Measurements from ENCODE around the gene RPS15. TPM values are rescaled to one million over a fixed set of nuclear protein-coding genes. Genes with fewer than 3 reads are reported as not detected.

The RPS15 gene
- total and polyA plus RNA-seq, 2 of the 13 experiments (the other 11 are each of a cell fraction or from before 2014, with no cell fraction given) = 695 to 1,411 TPM

DNA sequence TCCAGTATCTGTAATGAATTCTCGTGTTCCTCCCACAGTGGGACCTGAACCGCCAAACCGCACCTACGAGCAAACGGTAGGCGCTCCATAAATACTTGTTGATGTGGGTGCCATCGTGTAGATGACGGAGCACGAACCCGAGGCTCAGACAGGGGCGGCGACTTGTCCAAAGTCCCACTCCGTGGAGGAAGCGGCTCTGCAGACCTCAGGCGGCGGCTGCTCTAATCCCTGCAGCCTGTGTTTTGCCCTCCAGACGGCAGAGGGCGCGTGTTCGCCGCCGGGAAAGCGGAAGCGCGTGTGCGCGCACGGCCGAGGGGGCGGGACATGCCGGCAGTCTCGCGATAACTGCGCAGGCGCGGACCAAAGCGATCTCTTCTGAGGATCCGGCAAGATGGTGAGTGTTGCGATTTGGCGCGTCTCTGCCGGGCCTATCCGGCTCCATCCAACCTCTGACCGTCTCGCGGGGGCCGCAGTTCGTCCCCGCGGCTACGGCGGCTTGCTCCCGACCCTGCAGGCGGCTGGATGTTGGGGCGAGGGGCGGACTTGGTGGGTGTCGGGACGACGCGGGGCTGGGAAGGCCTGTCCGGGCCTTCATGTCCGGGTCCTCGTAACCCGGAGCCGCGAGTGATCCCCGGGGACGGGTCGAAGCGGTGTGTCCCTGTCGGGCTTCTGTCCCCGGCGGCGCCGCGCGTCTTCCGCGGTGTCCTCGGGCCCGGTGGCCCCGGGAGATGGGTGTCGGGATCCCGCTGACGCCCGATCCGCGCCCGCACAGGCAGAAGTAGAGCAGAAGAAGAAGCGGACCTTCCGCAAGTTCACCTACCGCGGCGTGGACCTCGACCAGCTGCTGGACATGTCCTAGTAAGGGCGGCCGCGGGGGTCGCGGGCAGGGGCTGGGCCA is at the start of gene RPS15 (continued):
- TF ChIP-seq ZNF362 (CRISPR knock-in tag; IDR thresholded peaks at IDR 0.05; ENCODE audit: borderline replicate concordance) (peak; percentile 57; the same call in 1 of the 2 replicates), SRSF4 (IDR thresholded peaks at IDR 0.05; ENCODE audit: low read depth, low read length, poor library complexity, severe bottlenecking) (peak; percentile 52), ZBTB40 (IDR thresholded peaks at IDR 0.05) (no peak), ZBTB40 (CRISPR knock-in tag; IDR thresholded peaks at IDR 0.05) (peak; percentile 76; the same call in 1 of the 2 replicates), RFX5 (IDR thresholded peaks at IDR 0.05; ENCODE audit: low read depth, low read length) (peak; percentile 38; the same call in 1 of the 2 replicates), ZNF781 (CRISPR knock-in tag; IDR thresholded peaks at IDR 0.05; ENCODE audit: borderline replicate concordance, not compliant biosample characterization) (peak; percentile 98), ZSCAN29 (CRISPR knock-in tag; conservative IDR thresholded peaks at IDR 0.05) (no peak; the same call in 1 of the 2 replicates), TARDBP (CRISPR knock-in tag; IDR thresholded peaks at IDR 0.05) (peak; percentile 96), SMAD9 (CRISPR knock-in tag; IDR thresholded peaks at IDR 0.05) (no peak), ZNF746 (CRISPR knock-in tag; IDR thresholded peaks at IDR 0.05) (peak; percentile 76), MYC (CRISPR knock-in tag; IDR thresholded peaks at IDR 0.05; ENCODE audit: borderline replicate concordance) (peak; percentile 98), ZNF530 (CRISPR knock-in tag; IDR thresholded peaks at IDR 0.05; ENCODE audit: low read depth) (no peak), KMT2B (CRISPR knock-in tag; IDR thresholded peaks at IDR 0.05) (peak; percentile 82)
- TF ChIP-seq, protein P1, sequence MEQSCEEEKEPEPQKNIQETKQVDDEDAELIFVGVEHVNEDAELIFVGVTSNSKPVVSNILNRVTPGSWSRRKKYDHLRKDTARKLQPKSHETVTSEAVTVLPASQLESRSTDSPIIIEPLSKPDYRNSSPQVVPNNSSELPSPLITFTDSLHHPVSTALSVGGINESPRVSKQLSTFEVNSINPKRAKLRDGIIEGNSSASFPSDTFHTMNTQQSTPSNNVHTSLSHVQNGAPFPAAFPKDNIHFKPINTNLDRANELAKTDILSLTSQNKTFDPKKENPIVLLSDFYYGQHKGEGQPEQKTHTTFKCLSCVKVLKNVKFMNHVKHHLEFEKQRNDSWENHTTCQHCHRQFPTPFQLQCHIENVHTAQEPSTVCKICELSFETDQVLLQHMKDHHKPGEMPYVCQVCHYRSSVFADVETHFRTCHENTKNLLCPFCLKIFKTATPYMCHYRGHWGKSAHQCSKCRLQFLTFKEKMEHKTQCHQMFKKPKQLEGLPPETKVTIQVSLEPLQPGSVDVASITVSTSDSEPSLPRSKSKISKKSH (CRISPR knock-in tag; IDR thresholded peaks at IDR 0.05; ENCODE audit: borderline replicate concordance) = peak; percentile 79; the same call in 1 of the 2 replicates
- TF ChIP-seq, protein P2, sequence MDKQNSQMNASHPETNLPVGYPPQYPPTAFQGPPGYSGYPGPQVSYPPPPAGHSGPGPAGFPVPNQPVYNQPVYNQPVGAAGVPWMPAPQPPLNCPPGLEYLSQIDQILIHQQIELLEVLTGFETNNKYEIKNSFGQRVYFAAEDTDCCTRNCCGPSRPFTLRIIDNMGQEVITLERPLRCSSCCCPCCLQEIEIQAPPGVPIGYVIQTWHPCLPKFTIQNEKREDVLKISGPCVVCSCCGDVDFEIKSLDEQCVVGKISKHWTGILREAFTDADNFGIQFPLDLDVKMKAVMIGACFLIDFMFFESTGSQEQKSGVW (CRISPR knock-in tag; IDR thresholded peaks at IDR 0.05; ENCODE audit: borderline replicate concordance) = no peak
